Endodermal cell (in vitro differentiated cells): ENCODE results near the gene ADGRF5. TPM values are rescaled to one million over a fixed set of nuclear protein-coding genes. Genes with fewer than 3 reads are reported as not detected.

ENCODE experiments used
- DNase-seq: peaks from one replicate; pipeline ENCODE4 v3.0.0-alpha.2; 2017
- H3K27ac ChIP-seq: 2 replicates; pipeline ENCODE4 v1.5.1; 2013; ENCODE audit warnings: mild to moderate bottlenecking, low read depth, low read length, moderate library complexity
- H3K27me3 ChIP-seq: 2 replicates; pipeline ENCODE4 v1.6.1; 2013; ENCODE audit warnings: mild to moderate bottlenecking, low read length, moderate library complexity; ENCODE audit not compliant: insufficient read depth, control insufficient read depth, poor library complexity, severe bottlenecking
- H3K36me3 ChIP-seq: 2 replicates; pipeline ENCODE4 v1.7.0; 2013; ENCODE audit warnings: mild to moderate bottlenecking, low read length, moderate library complexity; ENCODE audit not compliant: control insufficient read depth, insufficient read depth
- H3K4me1 ChIP-seq: one replicate; pipeline ENCODE4 v1.7.0; 2013; ENCODE audit warnings: low read length; ENCODE audit not compliant: control insufficient read depth, insufficient read depth
- H3K4me3 ChIP-seq: 2 replicates; pipeline ENCODE4 v1.5.1; 2013; ENCODE audit warnings: mild to moderate bottlenecking, low read length, moderate library complexity
- H3K9ac ChIP-seq: 2 replicates; pipeline ENCODE4 v1.6.1; 2013; ENCODE audit warnings: mild to moderate bottlenecking, low read length, moderate library complexity; ENCODE audit not compliant: poor library complexity, severe bottlenecking; ENCODE audit errors: extremely low read depth
- H3K9me3 ChIP-seq: 2 replicates; pipeline ENCODE4 v1.6.1; 2013; ENCODE audit warnings: mild to moderate bottlenecking, low read length, moderate library complexity; ENCODE audit not compliant: control insufficient read depth
- H3K27ac Mint-ChIP-seq: 2 replicates; pipeline ENCODE4 v1.8.0; 2020; ENCODE audit warnings: mixed read lengths
- H3K27me3 Mint-ChIP-seq: 2 replicates; pipeline ENCODE4 v1.8.0; 2021; ENCODE audit warnings: mild to moderate bottlenecking, mixed read lengths; ENCODE audit not compliant: insufficient read depth
- H3K36me3 Mint-ChIP-seq: 2 replicates; pipeline ENCODE4 v1.8.0; 2020; ENCODE audit warnings: low read depth, mixed read lengths
- H3K4me1 Mint-ChIP-seq: 2 replicates; pipeline ENCODE4 v1.8.0; 2020; ENCODE audit warnings: mixed read lengths
- H3K4me3 Mint-ChIP-seq: 2 replicates; pipeline ENCODE4 v1.8.0; 2020; ENCODE audit warnings: mild to moderate bottlenecking, moderate library complexity, mixed read lengths
- H3K9me3 Mint-ChIP-seq: 2 replicates; pipeline ENCODE4 v1.8.0; 2020; ENCODE audit warnings: mild to moderate bottlenecking, mixed read lengths
- CTCF ChIP-seq: fragments of 200-600 bp; sonication (generic); conservative IDR thresholded peaks from 2 replicates; pipeline ENCODE4 v1.5.0; 2021; ENCODE audit warnings: antibody characterized with exemption, mild to moderate bottlenecking
- WGBS, 2 experiments: methylation state at CpG; one replicate each; pipeline versions ENCODE4 v1.1.5 to v1.1.7; 2013; ENCODE audit warnings: missing lambda C conversion rate in 2 of 2, mixed read lengths in 1 of 2; ENCODE audit not compliant: insufficient coverage in 1 of 2, insufficient read length in 1 of 2; 5-methylcytosine and 5-hydroxymethylcytosine counted together
- total RNA-seq, 2 donors: library from RNA; stranded (reverse); fragmentation: NEBNext Ultra II Directional in 1 of 2; extraction: Animal tissue kit (Norgen Biotek cat#: 25700) in 1 of 2; gene quantifications; 2 replicates in 1 of 2; 3 replicates in 1 of 2; pipeline ENCODE4 v1.2.1, GENCODE V29; 2021

The ADGRF5 gene
- total RNA-seq, 2 donors from 2014 or later, result not detected

GRCh38 chr6:46828939-46829338 lies 92.8 kb downstream of the ADGRF5 start:
- no peaks in the 10 kb centered on the region for H3K27me3 ChIP-seq
- no peak for DNase-seq
- Mint-ChIP-seq H3K27me3 (no peaks in the 10 kb centered on the region), H3K4me1 (peaks cover 5% of the 10 kb centered on the region), H3K27ac (no peak overlapping the region), H3K36me3 (no peaks in the 10 kb centered on the region), H3K9me3 (no peaks in the 10 kb centered on the region), H3K4me3 (no peak overlapping the region)
- no peak for TF ChIP-seq CTCF
- H3K36me3 ChIP-seq, result no peaks in the 10 kb centered on the region
- H3K9me3 ChIP-seq, result no peaks in the 10 kb centered on the region
- no peak overlapping the region for H3K4me3 ChIP-seq
- no peaks in the 10 kb centered on the region for H3K4me1 ChIP-seq
- 73 to 85% methylated on average over 2 of the region's 2 CpGs for WGBS, 2 experiments
- no peak overlapping the region for H3K27ac ChIP-seq
- H3K9ac ChIP-seq, result no peak overlapping the region

GRCh38 chr6:46821458-46821881 lies 100.3 kb downstream of the ADGRF5 start:
- Histone ChIP-seq H3K4me1 (no peaks in the 10 kb centered on the region), H3K9ac (no peak overlapping the region), H3K27me3 (no peaks in the 10 kb centered on the region), H3K9me3 (no peaks in the 10 kb centered on the region), H3K4me3 (no peak overlapping the region), H3K27ac (no peak overlapping the region), H3K36me3 (no peaks in the 10 kb centered on the region)
- WGBS, 2 experiments, result 92 to 100% methylated on average over 1 to 4 of the region's 4 CpGs
- no peaks in the 10 kb centered on the region for H3K27me3 Mint-ChIP-seq
- no peaks in the 10 kb centered on the region for H3K36me3 Mint-ChIP-seq
- peaks cover 5% of the 10 kb centered on the region for H3K4me1 Mint-ChIP-seq
- no peak overlapping the region for H3K27ac Mint-ChIP-seq
- no peaks in the 10 kb centered on the region for H3K9me3 Mint-ChIP-seq
- no peak for DNase-seq
- TF ChIP-seq CTCF, result no peak
- H3K4me3 Mint-ChIP-seq, result no peak overlapping the region

- no peaks in the 10 kb centered on the region for H3K4me1 ChIP-seq
- TF ChIP-seq CTCF, result no peak
- 92 to 97% methylated on average over 5 to 7 of the region's 7 CpGs for WGBS, 2 experiments
- Mint-ChIP-seq H3K27me3 (no peaks in the 10 kb centered on the region), H3K27ac (no peak overlapping the region), H3K9me3 (no peaks in the 10 kb centered on the region), H3K36me3 (no peaks in the 10 kb centered on the region), H3K4me1 (peaks cover 5% of the 10 kb centered on the region), H3K4me3 (no peak overlapping the region)
- H3K9ac ChIP-seq, result no peak overlapping the region
- H3K36me3 ChIP-seq, result no peaks in the 10 kb centered on the region
- no peak for DNase-seq
- H3K27me3 ChIP-seq, result no peaks in the 10 kb centered on the region
- no peak overlapping the region for H3K27ac ChIP-seq
- no peaks in the 10 kb centered on the region for H3K9me3 ChIP-seq
- no peak overlapping the region for H3K4me3 ChIP-seq
Observed at GRCh38 chr6:46819561-46819960, 102.2 kb downstream of the ADGRF5 start.
